SK-N-MC (cell line): ENCODE results near the gene MED4.

ENCODE experiments used
- EZH2 ChIP-seq: fragments of 200-600 bp; sonication (generic); IDR thresholded peaks from one replicate; pipeline ENCODE4 v1.6.1; 2017; ENCODE audit warnings: antibody characterized with exemption
- POLR2AphosphoS5 ChIP-seq: IDR thresholded peaks from 2 replicates; pipeline ENCODE4 v1.6.1; 2012; ENCODE audit warnings: mild to moderate bottlenecking, low read depth, low read length, borderline replicate concordance

DNA sequence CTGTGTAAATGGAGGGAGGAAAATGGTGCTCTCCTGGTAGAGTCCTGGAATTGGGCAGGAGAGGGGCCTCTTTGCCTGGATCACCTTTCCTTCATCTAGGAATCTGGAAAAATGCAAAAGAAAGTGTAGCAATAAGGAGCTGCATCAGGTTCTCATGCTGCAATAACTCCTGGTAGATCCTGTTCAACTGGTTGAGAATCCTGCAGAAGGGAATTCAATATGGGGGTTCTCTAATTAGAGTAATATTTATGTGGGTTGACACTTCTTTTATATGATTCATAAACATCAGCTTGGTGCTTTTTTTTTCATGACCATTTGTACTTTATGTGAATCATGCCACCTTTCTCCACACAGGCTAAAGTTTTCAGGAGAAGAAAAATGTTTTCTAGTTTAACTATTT lies 66.8 kb downstream of the MED4 start:
- TF ChIP-seq POLR2AphosphoS5 (no peak), EZH2 (no peak)
